Right forelimb (tissue), 1 donor: ENCODE measurements around the gene AIF1.
"Not testable (repeated sequence)": the region's sequence is repeated elsewhere in the genome, so short reads cannot be mapped to it uniquely, and the experiment has no call there.

Source experiments
- DNase-seq: peaks from one replicate; pipeline ENCODE4 v3.0.0-alpha.2; 2018

The AIF1 gene

GRCh38 chr6:31581434-31582229, 33.4 kb upstream of the AIF1 start:
- DNase-seq: no peak

- DNase-seq: no peak
Observed at GRCh38 chr6:31582230-31582643, 32.8 kb upstream of the AIF1 start, which contains the start of gene LTB. Gene LTB (minus strand): TSS chr6:31582424. CDS start chr6:31582417, 7 bp downstream.

- no peak for DNase-seq
Observed at GRCh38 chr6:31585491-31585890, 29.5 kb upstream of the AIF1 start.

GRCh38 chr6:31586008-31586407, 29.0 kb upstream of the AIF1 start, which contains the start of gene LST1:
Gene LST1 (plus strand): TSS chr6:31586277. CDS start chr6:31587300, 1,023 bp downstream.
- no peak for DNase-seq

- DNase-seq: no peak
Observed at GRCh38 chr6:31586599-31587281, 28.3 kb upstream of the AIF1 start.

- no peak for DNase-seq
Observed at GRCh38 chr6:31587791-31588777, 26.9 kb upstream of the AIF1 start.

GRCh38 chr6:31588871-31589650, 26.0 kb upstream of the AIF1 start:
- no peak for DNase-seq

- not testable (repeated sequence) for DNase-seq
Observed at GRCh38 chr6:31590691-31591090, 24.3 kb upstream of the AIF1 start.

GRCh38 chr6:31592396-31592771, 22.6 kb upstream of the AIF1 start:
- DNase-seq: no peak

- no peak for DNase-seq
Observed at GRCh38 chr6:31597006-31597405, 18.0 kb upstream of the AIF1 start.

- DNase-seq: no peak
Observed at GRCh38 chr6:31607317-31607716, 7.7 kb upstream of the AIF1 start.

- no peak for DNase-seq
Observed at GRCh38 chr6:31609519-31610406, 5.3 kb upstream of the AIF1 start.

GRCh38 chr6:31610968-31611367, 4.1 kb upstream of the AIF1 start:
- DNase-seq: no peak

- DNase-seq: no peak
Observed at GRCh38 chr6:31614075-31614619, 887 bp upstream of the AIF1 start.

- no peak for DNase-seq
Observed at GRCh38 chr6:31615748-31616147, 714 bp downstream of the AIF1 start.

- no peak for DNase-seq
Observed at GRCh38 chr6:31617010-31617409, 2.0 kb downstream of the AIF1 start.

- DNase-seq: peak; percentile 98
Observed at GRCh38 chr6:31619805-31620585, 5.0 kb downstream of the AIF1 start.

- DNase-seq: peak; percentile 97
Observed at GRCh38 chr6:31620586-31621319, 5.7 kb downstream of the AIF1 start, which contains the start of gene PRRC2A. Gene PRRC2A (plus strand): TSS chr6:31620715. CDS start chr6:31622790, 2,075 bp downstream.
